PC-9 (cell line): Measurements from ENCODE around the gene VPS35.

Experiments used
- CTCF ChIP-seq: fragments of 200-600 bp; sonication (generic); conservative IDR thresholded peaks from 2 replicates; pipeline ENCODE4 v1.6.1; 2017; ENCODE audit warnings: mixed run types, antibody characterized with exemption, mild to moderate bottlenecking, moderate library complexity
- EZH2 ChIP-seq: fragments of 200-600 bp; sonication (generic); IDR thresholded peaks from 2 replicates; pipeline ENCODE4 v1.8.0; 2017; ENCODE audit warnings: antibody characterized with exemption, low read depth

GRCh38 chr16:46673320-46674013 lies 15.5 kb downstream of the VPS35 start:
- TF ChIP-seq CTCF (peak; percentile 86), EZH2 (no peak)
